Fibroblast of skin of scalp (primary cell): Measurements from ENCODE around the gene NBPF26. TPM values are rescaled to one million over a fixed set of nuclear protein-coding genes. Genes with fewer than 3 reads are reported as not detected.
"Not testable (repeated sequence)": the region's sequence is repeated elsewhere in the genome, so short reads cannot be mapped to it uniquely, and the experiment has no call there.

ENCODE experiments used
- DNase-seq: peaks from one replicate; pipeline ENCODE4 v3.0.0-alpha.2; 2013
- polyA plus RNA-seq, 2 experiments: library from polyadenylated mRNA; unstranded; fragments of 120-200 nt; gene quantifications; one replicate each; pipeline ENCODE4 v1.2.1, GENCODE V29; 2013; ENCODE audit not compliant: insufficient read length in 2 of 2

The NBPF26 gene
- polyA plus RNA-seq (2013, experiment 1 of 2; ENCODE audit: insufficient read length) = 8.1 TPM
- polyA plus RNA-seq (2013, experiment 2 of 2; ENCODE audit: insufficient read length) = 7.8 TPM

DNA sequence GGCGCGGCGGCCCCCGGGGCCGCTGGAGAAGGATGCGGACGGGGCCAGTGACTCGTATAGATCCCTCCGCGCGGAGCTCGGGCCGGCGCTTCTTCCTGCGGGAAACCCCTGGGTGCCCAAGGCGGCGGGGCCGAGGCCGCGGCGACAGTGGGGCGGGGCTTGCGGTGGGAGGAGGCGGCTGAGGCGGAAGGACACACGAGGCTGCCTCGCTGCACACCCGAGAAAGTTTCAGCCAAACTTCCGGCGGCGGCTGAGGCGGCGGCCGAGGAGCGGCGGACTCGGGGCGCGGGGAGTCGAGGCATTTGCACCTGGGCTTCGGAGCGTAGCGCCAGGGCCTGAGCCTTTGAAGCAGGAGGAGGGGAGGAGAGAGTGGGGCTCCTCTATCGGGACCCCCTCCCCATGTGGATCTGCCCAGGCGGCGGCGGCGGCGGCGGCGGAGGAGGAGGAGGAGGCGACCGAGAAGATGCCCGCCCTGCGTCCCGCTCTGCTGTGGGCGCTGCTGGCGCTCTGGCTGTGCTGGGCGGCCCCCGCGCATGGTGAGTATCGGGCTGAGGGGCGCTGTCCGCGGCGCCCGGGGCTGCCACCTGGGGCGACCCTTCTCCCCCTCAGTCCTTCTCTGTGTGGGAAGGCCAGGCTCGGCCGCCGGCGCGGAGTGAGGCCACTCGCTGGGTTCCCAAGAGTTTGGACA lies at the start of gene NBPF26:
Gene NBPF26 (plus strand): TSS at position 231 of the 688 bp plus-strand sequence.
- DNase-seq = peak; percentile 89

DNA sequence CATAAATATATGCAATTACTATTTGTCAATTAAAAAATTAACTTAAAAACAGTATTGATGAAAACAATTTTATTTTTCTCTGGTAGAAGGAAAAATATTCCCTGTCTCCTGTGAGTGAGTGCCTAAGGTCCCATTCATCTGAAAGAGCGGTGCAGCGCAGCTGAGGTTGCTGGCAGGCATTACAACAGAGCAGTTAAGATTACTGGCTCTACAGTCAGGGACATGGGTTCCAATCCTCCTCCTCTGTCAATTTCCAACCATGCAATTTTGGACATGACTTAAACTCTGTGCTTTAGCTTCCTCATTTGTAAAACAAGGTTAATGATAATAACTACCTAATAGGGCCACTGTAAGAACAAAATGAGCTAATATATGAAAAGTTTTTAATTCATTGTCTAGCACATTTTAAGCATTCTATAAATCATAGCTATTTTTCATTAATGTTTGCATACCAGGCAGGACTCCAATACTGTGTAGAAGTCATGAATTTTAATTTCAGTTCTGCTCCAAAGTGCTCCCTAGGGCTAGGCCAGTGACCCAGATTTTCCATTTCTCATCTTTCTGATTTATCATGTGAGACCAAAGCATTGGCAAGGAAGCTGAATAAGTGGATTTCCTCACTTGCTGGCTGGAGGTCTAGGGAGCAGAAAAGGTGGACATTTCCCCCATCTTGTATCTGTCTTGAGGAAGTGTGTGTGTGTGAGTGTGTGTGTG lies 43.5 kb upstream of the NBPF26 start:
- DNase-seq = not testable (repeated sequence)

DNA sequence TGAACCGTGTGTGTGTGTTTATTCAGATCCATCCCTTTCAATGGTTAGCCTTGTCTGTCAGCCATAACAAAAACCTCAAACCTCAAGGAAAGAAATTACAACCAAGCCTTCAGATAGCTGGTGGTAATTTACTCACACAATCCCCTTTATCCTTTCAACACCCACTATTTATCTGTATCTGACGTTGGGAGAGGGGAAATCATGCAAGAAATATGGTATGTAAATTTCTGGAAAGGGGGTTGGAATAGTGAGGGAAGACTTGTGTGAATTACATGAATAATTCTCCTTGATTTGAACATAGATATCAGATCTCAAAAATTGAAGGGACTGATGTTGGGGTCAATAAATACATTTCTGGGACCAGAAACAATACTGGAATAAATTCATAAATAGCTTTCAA lies 42.8 kb upstream of the NBPF26 start:
- not testable (repeated sequence) for DNase-seq

DNA sequence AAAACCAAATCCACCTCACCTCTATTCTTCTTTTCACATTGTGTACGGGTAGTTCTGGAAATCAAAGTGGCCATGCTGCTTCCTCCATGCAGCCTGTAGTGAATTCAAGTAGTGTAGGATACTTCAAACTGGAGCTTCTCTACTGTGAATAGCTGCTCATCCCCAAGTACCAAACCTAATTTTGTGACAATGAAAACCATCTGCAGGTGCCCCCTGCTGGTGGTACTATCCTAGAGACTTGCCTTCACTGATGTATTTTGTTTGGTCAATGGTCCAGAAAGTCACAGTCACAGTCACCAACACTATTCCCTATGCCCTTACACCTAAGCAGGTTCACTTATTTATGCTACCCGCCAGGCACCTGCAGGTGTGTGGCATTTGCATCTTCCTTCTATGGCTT lies 39.3 kb upstream of the NBPF26 start:
- not testable (repeated sequence) for DNase-seq

DNA sequence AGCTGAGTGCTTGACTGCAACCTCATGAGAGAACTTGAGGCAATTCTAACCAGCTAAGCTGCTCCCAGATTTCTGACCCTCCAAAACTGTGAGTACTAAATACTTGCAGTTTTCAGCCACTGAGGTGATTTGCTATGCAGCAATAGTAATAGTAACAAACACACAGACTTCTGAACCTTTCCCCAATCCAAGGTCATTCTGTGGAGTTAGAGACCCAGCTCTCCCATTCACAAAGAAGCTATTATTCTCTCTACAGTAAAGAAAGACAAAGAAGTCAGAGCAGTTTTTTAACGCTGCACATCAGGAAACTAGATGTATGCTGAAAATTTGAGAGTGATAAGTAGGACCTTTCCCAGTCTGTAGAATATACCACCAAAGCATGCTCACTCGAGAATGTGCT lies 38.1 kb upstream of the NBPF26 start:
- not testable (repeated sequence) for DNase-seq

DNA sequence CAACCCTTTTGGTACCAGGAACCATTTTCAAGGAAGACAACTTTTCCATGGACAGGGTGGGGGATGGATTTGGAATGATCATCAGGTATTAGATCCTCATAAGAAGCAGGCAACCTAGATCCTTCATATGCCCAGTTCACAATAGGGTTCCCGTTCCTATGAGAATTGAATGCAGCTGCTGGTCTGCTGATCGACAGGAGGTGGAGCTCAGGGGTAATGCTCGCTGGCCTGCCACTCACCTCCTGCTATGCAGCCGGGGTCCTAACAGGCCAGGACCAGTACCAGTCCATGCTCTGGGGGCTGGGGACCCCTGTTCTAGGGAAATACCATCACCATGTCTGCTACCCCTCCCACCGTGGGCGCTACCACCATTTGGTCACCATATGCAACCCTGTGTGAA lies 36.5 kb upstream of the NBPF26 start:
- not testable (repeated sequence) for DNase-seq

DNA sequence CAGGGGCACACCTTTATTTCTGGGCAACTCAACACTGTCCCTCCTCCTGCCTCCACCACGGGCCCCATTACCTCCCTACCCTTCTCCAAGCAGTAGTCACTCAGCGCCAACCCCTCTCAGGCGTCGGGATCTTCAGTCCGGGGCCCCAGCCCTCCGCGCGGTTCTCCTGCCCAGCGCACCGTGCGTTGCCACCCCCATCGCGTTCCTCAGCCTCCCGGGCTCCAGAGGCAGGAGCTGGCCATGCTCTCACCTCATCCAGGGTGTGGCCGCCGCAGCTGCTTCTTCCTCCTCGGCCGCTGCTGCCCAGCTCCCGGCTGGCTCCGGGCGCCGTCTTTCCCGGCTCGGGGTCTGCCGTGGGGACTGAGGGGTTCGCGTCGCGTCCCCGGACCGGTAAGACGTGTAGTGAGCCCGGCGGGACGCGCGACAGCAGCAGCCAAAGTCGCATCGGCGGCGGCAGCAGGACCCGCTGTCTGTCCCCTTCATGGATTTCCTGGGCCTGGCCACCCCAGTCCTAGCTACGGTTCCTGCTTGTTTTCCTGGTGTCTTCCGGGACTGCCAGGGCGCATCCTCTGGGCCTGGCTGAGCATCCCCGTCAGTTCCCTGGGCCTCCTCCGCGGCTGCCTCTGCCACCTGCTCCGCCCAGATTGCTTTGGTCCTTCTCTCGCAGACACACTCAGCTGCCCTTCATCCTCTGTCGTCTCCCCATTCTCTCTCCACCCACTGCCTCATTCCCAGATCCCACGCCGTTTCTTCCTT lies 22.8 kb upstream of the NBPF26 start:
- not testable (repeated sequence) for DNase-seq

DNA sequence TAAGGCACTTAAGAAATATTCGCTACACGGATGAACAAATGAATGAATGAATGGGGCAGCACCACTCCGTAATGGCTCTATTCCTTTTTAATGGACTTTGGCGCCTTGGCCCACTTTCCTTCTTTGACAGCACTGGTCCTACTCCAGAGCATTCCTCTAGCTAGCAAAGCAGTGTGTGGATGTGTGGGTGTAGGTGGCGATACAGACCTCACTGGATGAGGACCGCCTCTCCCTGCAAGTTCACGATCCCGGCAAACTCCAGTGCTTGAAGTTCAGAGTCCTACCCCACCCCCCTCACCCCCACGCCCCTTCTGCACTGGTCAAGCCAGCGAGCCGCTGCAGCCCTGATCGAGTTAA lies 409 bp upstream of the NBPF26 start:
- DNase-seq = not testable (repeated sequence)

DNA sequence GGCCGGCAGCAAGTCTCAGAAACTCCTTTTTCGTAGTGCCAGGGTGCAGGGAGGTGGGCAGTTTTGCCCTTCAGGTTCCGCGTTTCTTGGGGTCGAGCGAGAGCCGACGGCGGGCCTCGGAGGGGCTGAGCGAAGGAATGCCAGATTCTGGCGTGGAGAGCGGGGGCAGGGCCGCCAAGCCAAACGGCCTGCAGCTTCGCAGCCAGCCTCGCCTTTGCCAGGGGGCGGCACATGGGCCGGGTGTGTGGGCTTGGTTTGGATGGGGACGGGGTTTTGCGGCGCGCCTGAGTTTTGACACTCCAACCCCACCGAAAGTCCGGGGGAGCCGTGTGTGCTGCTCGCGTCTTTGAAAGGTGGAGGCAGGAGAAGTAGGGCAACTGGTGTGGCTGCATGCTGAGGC lies 762 bp downstream of the NBPF26 start:
- DNase-seq = not testable (repeated sequence)

DNA sequence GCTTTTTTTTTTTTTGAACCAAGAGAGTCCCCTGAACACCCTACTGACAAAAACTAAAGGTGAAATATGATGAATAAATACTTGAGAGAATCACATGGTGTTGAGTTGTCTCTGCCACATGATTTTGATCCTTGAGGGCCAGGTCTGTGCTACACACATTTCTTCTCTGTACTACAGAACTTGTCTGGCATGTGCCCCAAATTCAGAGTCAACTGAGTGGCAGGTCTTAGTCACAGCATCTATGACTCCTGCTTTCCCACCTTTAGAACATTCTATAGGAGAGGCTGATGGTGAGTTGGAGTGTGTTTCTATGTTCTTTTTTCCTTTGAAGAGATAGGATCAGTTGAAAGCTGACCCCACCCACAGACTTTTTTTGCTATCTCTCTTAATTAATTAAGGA lies 5.1 kb downstream of the NBPF26 start:
- DNase-seq = not testable (repeated sequence)

DNA sequence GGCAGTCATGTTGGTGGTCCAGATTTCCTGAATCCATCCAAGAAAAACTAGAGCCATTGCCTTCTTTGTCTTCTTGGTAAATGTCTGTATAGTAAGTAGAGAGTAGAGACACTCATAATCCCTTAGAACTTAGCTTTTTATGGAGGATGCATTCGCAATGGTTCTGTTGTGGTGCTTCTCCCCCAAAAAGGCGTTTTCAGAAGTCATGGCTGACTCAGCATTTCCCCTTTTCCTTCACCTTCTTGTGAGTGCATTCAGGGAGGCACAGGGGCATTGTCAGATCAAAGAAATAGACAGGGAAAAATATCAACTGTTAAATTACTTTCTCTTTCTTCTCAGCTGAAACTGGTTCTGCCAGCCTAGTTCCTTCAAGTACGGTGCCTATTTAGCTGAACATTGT lies 45.3 kb downstream of the NBPF26 start:
- not testable (repeated sequence) for DNase-seq

DNA sequence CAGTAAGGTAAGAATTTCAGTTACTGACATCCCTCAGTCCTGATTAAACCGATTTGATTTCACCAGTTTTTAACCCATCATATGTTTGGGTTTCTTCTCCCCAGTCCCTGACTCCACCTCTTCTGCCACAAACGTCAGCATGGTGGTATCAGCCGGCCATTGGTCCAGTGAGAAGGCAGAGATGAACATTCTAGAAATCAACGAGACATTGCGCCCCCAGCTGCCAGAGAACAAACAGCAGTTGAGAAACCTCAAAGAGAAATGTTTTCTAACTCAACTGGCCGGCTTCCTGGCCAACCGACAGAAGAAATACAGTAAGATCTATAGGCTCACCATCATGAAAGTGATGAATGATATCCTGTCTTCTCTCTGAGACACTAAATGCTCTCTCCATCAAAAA lies 81.7 kb downstream of the NBPF26 start:
- peak; percentile 18 for DNase-seq

DNA sequence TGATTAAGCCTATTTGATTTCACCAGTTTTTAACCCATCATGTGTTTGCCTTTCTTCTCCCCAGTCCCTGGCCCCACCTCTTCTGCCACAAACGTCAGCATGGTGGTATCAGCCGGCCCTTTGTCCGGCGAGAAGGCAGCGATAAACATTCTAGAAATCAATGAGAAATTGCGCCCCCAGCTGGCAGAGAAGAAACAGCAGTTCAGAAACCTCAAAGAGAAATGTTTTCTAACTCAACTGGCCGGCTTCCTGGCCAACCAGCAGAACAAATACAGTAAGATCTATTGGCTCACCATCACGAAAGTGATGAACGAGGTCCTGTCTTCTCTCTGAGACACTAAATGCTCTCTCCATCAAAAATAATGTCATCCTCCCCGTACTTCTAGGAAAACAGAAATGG lies 88.1 kb downstream of the NBPF26 start:
- peak; percentile 55 for DNase-seq

DNA sequence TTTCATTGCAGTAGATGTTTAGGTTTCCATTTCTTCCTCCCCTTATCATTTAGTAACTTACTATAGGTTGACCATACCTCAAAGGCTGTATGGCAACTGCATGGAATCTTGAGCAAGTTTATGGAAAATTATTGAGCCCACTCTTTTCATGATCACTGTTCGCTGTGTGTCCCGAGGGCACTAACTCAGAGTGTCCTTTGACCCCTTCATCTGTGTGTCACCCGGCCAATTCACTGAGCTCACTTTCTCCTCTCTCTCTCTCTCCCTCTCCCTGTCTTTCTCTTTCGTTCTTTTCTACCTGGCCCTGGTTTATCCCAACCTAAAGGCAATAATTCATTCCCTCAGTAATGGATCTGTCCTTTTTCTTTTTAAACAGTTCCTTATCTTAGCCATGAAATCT lies 101.3 kb downstream of the NBPF26 start:
- DNase-seq = not testable (repeated sequence)

DNA sequence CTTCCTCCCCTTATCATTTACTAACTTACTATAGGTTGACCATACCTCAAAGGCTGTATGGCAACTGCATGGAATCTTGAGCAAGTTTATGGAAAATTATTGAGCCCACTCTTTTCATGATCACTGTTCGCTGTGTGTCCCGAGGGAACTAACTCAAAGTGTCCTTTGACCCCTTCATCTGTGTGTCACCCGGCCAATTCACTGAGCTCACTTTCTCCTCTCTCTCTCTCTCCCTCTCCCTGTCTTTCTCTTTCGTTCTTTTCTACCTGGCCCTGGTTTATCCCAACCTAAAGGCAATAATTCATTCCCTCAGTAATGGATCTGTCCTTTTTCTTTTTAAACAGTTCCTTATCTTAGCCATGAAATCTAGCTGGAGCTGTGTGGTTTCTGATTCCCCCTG lies 102.9 kb downstream of the NBPF26 start:
- not testable (repeated sequence) for DNase-seq

DNA sequence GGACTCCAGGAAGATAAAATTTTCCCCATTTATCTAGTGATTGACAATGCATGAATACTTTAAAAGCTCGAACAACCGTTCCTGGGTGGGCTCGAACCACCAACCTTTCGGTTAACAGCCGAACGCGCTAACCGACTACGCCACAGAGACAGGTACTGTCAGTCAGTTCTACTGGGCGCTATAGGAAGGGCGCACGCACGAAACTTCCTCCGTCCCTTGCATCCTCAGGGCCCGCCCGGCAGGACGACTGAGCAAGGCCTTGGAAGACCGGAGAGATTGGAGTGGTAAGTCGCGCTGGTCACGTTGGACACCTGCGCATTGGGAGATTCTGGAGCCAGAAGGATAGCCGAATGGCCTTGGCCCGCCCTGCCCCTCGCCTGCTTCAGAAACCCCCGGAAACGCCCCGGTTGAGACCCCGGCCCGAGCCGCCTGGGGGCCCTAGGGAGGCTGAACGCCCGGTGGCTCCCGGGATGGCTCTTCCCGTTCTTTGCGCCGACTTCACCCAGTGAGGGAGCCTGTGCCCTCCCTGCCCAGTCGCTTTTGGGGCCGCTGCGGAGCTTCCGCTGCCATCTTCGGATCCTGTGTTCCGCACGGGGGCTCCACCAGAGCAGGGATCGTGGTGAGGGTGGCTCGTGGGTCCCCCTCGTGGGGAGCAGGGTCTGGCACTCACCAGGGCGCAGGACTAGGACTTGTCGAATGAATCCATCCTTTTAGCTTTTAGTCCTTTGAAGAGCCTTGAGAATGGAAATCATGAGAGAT lies 120.6 kb downstream of the NBPF26 start:
- DNase-seq = peak; percentile 84

DNA sequence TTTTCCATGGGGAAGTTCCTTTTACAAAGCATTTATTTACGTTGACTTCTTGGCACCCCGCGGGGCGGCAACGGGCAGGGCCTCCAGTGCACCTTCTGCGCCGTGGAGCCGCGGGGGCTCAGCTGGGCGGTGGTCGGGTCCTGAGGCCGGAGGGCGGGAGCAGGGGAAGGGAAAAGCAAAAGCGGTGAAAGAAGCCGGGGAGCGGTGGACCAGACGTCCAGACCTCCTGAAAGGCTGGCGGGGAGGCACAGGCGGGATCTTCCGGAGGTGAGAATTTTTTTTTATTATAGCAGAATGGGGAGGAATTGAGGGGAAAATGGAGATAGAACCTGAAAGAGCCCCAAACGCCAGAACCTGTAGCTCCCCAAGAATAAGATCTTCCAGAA lies 121.2 kb downstream of the NBPF26 start:
- not testable (repeated sequence) for DNase-seq

DNA sequence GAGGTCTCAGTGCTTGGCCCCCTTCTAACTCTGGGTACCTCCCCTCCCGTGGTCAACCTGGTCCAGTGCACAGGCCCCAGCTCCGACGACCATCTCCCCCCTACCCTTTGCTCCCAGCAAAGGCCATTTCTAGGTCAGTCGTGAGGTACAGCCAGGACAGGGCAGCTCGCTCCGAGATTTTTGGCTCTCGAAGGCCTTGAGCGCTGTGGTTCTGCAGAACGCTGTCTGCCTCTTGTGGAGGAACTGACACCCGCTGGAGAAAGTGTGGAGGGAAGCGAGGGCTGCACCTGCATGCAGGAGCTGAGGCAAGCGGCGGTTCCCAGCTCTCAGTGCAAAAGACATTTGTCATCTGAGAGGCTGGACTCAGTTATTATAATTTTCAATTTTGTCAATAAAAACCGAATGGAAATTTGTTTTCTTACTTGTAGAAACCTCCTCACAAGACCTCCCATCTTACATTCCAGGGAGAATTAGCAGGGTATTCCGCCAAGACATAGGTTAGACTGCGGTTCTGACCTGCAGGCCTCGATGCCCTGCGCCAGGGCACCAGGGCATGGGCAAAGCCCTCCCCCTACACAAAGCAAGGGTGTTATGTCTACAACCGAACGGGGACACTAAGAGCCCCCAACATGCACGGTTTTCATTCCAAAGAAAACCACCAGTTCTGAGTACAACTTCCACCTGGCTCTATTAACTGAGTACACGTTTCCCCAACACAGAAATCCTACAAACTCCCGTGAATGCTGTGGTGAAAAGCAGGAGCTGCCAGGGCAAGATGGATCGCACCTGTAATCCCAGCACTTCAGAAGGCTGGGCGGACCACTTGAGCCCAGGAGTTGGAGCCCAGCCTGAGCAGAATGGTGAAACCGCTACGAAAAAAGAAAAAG lies 125.9 kb downstream of the NBPF26 start:
- DNase-seq = not testable (repeated sequence)

DNA sequence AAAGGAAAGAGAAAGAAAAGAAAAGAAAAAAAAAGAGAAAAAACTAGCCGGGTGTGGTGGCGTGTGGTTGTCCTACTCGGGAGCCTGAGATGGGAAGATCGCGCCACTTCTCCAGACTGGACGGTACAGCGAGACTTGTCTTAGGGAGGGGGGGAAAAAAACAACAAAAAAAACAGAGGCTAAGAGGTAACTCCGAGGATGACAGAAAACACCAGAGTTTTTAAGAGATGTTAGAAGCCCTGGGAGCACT lies 126.5 kb downstream of the NBPF26 start:
- peak; percentile 80 for DNase-seq

DNA sequence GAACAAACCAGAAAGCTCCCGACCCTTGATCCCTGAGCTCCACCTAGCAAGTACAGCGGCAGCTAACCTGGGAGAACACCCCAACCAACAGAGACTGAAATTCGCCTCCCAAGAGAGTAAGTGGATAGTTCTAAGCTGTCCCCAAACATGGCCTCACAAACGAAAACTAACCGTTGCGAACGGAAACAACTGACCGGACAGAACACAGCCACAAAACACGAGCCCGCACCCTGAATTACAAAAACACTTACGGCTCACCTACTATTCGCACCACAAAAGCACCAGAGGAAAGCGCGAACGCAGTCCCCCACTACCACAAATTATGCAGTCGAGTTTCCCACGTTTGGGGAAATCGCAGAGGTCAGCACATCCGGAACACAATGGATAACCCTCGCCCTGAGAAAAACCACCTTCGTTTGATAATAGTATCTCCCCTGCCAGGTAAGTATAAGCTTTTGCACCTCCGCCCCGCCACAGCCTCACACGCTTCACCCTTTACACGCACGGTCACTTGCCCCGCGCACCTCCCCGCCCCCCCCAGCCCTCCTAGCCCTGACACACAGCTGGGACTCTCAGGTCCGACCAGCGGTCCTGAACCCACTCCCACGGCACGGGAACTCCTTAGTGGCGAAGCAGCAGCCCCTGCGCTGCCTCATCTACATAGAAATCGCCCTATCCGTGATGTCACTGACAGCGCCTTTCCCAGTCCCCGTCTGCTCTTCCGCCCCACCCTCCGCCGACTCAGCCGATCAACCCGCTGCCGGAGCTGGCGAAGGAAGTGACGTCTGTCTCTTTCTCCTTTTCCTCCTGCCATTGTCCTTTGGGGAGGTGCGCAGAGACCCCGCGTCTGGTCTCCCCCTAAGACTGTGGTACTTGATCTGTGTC lies 127.0 kb downstream of the NBPF26 start:
- peak; percentile 99 for DNase-seq

DNA sequence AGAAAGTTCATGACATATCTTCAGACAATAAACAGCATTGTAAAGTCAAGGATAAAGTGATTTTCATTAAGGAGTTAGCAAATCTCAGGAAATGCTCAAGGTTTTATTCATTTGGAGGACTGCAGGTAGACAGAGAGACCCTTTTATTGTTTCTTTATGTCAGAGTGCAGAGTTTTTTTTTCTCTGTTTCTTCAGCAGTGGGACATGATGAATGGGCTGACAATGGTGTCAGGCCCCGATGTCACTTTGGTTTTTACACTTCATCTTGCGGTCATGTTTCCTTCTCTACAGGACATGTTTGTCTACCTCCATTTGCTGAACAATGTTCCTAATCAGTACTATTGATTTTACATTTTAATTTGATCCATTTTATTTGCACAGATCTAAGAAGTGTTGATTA lies 134.4 kb downstream of the NBPF26 start:
- not testable (repeated sequence) for DNase-seq
